HG02852 (cell line): ENCODE data around the gene NPIPA7.
"Not testable (repeated sequence)": the region's sequence is repeated elsewhere in the genome, so short reads cannot be mapped to it uniquely, and the experiment has no call there.

Experiments
- ATAC-seq: cut with Tn5 transposase; IDR thresholded peaks from one replicate; pipeline ENCODE4 v1.9.1; 2021; ENCODE audit warnings: mild to moderate bottlenecking, moderate library complexity; ENCODE audit not compliant: unreplicated experiment

Gene NPIPA7

DNA sequence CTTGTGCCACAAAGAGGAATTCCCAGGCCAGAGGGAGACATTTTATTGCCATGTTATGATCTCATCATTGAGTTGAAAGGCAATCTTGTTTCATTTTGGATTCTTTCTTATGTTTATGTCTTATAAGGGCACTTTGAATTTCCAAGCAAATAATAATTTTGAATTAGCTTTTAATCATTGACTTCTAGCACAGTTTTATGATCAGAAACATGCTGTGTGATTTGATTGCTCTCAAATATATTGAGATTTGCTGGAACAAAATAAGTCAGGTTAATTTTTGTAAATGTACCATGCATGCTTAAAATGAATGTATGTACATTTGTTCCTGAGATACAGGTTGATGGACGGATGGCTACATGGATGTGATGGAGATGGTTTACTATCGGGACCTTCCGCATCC lies at the start of gene NPIPA7:
Gene NPIPA7, plus strand, starts transcription at position 301 of the 400 bp plus-strand sequence. CDS start 105 bp downstream, outside the sequence.
- ATAC-seq, result not testable (repeated sequence)

DNA sequence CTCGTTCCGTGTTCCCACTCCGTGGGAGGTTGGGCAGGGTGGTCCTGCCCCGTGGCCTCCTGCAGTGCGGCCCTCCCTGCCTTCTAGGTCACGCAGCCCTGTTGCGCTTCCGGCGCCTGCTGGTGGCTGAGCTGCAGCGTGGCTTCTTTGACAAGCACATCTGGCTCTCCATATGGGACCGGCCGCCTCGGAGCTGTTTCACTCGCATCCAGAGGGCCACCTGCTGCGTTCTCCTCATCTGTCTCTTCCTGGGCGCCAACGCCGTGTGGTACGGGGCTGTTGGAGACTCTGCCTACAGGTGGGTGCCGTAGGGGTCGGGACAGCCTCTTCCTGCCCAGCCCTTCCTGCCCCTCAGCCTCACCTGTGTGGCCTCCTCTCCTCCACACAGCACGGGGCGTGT lies 47.5 kb upstream of the NPIPA7 start:
- ATAC-seq, result not testable (repeated sequence)

DNA sequence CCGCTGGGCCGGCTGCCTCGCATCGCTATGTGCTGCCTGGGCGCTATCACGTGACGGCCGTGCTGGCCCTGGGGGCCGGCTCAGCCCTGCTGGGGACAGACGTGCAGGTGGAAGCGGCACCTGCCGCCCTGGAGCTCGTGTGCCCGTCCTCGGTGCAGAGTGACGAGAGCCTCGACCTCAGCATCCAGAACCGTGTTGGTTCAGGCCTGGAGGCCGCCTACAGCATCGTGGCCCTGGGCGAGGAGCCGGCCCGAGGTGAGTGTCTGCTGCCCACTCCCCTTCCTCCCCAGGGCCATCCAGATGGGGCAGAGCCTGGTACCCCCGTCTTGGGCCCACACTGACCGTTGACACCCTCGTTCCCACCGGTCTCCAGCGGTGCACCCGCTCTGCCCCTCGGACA lies 21.4 kb upstream of the NPIPA7 start:
- ATAC-seq, result not testable (repeated sequence)

DNA sequence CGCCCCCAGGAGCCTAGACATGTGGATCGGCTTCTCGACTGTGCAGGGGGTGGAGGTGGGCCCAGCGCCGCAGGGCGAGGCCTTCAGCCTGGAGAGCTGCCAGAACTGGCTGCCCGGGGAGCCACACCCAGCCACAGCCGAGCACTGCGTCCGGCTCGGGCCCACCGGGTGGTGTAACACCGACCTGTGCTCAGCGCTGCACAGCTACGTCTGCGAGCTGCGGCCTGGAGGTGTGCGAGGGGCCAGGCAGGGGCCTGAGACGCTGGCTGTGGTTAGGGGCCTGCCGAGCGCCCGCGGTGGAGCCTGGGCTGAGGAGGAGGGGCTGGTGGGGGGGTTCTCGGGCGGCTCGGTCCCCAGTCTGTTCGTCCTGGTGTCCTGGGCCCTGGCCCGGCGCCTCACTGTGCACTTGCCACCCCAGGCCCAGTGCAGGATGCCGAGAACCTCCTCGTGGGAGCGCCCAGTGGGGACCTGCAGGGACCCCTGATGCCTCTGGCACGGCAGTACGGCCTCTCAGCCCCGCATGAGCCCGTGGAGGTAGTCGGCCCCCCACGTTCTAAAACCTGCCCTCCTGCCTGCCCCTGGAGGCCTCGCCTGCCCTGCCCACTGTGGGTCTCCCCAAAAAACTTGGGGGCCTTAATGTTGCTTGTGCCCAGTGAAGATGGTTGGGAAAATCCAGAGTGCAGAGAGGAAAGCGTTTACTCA lies 20.2 kb upstream of the NPIPA7 start:
- ATAC-seq, result not testable (repeated sequence)

DNA sequence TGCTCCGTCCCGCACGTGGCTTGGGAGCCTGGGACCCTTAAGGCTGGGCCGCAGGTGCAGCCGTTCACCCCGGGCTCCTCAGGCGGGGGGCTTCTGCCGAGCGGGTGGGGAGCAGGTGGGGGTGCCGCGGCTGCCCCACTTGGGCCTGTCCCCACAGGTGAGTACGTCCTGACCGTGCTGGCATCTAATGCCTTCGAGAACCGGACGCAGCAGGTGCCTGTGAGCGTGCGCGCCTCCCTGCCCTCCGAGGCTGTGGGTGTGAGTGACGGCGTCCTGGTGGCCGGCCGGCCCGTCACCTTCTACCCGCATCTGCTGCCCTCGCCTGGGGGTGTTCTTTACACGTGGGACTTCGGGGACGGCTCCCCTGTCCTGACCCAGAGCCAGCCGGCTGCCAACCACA lies 15.3 kb upstream of the NPIPA7 start:
- not testable (repeated sequence) for ATAC-seq

DNA sequence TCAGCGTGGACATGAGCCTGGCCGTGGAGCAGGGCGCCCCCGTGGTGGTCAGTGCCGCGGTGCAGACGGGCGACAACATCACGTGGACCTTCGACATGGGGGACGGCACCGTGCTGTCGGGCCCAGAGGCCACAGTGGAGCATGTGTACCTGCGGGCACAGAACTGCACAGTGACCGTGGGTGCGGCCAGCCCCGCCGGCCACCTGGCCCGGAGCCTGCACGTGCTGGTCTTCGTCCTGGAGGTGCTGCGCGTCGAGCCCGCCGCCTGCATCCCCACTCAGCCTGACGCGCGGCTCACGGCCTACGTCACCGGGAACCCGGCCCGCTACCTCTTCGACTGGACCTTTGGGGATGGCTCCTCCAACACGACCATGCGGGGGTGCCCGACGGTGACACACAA lies 14.8 kb upstream of the NPIPA7 start:
- ATAC-seq, result not testable (repeated sequence)

DNA sequence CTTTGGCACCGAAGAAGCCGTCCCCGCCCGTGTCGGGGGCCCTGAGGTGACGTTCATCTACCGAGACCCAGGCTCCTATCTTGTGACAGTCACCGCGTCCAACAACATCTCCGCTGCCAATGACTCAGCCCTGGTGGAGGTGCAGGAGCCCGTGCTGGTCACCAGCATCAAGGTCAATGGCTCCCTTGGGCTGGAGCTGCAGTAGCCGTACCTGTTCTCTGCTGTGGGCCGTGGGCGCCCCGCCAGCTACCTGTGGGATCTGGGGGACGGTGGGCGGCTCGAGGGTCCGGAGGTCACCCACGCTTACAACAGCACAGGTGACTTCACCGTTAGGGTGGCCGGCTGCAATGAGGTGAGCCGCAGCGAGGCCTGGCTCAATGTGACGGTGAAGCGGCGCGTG lies 14.2 kb upstream of the NPIPA7 start:
- ATAC-seq, result not testable (repeated sequence)

DNA sequence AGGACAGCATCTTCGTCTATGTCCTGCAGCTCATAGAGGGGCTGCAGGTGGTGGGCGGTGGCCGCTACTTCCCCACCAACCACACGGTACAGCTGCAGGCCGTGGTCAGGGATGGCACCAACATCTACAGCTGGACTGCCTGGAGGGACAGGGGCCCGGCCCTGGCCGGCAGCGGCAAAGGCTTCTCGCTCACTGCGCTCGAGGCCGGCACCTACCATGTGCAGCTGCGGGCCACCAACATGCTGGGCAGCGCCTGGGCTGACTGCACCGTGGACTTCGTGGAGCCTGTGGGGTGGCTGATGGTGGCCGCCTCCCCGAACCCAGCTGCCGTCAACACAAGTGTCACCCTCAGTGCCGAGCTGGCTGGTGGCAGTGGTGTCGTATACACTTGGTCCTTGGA lies 13.6 kb upstream of the NPIPA7 start:
- ATAC-seq, result not testable (repeated sequence)

DNA sequence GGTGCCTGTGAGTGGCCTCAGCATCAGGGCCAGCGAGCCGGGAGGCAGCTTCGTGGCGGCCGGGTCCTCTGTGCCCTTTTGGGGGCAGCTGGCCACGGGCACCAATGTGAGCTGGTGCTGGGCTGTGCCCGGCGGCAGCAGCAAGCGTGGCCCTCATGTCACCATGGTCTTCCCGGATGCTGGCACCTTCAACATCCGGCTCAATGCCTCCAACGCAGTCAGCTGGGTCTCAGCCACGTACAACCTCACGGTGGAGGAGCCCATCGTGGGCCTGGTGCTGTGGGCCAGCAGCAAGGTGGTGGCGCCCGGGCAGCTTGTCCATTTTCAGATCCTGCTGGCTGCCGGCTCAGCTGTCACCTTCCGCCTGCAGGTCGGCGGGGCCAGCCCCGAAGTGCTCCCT lies 13.1 kb upstream of the NPIPA7 start:
- ATAC-seq, result not testable (repeated sequence)

DNA sequence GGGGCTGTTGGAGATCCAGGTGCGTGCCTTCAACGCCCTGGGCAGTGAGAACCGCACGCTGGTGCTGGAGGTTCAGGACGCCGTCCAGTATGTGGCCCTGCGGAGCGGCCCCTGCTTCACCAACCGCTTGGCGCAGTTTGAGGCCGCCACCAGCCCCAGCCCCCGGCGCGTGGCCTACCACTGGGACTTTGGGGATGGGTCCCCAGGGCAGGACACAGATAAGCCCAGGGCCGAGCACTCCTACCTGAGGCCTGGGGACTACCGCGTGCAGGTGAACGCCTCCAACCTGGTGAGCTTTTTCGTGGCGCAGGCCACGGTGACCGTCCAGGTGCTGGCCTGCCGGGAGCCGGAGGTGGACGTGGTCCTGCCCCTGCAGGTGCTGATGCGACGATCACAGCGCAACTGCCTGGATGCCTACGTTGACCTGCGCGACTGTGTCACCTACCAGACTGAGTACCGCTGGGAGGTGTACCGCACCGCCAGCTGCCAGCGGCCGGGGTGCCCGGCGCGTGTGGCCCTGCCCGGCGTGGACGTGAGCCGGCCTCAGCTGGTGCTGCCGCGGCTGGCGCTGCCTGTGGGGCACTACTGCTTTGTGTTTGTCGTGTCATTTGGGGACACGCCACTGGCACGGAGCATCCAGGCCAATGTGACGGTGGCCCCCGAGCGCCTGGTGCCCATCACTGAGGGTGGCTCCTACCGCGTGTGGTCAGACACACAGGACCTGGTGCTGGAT lies 12.2 kb upstream of the NPIPA7 start:
- not testable (repeated sequence) for ATAC-seq

DNA sequence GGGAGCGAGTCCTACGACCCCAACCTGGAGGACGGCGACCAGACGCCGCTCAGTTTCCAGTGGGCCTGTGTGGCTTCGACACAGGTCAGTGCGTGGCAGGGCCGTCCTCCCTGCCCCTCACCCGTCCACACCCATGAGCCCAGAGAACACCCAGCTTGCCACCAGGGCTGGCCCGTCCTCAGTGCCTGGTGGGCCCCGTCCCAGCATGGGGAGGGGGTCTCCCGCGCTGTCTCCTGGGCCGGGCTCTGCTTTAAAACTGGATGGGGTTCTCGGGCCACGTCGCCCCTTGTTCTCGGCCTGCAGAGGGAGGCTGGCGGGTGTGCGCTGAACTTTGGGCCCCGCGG lies 11.7 kb upstream of the NPIPA7 start:
- ATAC-seq, result not testable (repeated sequence)

DNA sequence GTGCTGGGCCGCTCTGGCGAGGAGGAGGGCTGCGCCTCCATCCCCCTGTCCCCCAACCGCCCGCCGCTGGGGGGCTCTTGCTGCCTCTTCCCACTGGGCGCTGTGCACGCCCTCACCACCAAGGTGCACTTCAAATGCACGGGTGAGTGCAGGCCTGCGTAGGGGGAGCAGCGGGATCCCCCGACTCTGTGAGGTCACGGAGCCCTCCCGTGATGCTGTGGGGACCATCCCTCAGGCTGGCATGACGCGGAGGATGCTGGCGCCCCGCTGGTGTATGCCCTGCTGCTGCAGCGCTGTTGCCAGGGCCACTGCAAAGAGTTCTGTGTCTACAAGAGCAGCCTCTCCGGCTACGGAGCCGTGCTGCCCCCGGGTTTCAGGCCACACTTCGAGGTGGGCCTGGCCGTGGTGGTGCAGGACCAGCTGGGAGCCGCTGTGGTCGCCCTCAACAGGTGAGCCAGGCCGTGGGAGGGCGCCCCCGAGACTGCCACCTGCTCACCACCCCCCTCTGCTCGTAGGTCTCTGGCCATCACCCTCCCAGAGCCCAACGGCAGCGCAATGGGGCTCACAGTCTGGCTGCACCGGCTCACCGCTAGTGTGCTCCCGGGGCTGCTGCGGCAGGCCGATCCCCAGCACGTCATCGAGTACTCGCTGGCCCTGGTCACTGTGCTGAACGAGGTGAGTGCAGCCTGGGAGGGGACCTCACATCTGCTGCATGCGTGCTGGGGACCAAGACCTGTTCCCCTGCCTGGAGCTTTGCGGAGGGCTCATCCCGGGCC lies 9.7 kb upstream of the NPIPA7 start:
- ATAC-seq, result not testable (repeated sequence)

DNA sequence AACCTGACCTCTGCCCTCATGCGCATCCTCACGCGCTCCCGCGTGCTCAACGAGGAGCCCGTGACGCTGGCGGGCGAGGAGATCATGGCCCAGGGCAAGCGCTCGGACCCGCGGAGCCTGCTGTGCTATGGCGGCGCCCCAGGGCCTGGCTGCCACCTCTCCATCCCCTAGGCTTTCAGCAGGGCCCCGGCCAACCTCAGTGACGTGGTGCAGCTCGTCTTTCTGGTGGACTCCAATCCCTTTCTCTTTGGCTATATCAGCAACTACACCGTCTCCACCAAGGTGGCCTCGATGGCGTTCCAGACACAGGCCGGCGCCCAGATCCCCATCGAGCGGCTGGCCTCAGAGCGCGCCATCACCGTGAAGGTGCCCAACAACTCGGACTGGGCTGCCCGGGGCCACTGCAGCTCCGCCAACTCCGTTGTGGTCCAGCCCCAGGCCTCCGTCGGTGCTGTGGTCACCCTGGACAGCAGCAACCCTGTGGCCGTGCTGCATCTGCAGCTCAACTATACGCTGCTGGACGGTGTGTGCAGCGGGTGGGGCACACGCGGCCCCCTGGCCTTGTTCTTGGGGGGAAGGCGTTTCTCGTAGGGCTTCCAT lies 7.7 kb upstream of the NPIPA7 start:
- ATAC-seq, result not testable (repeated sequence)

DNA sequence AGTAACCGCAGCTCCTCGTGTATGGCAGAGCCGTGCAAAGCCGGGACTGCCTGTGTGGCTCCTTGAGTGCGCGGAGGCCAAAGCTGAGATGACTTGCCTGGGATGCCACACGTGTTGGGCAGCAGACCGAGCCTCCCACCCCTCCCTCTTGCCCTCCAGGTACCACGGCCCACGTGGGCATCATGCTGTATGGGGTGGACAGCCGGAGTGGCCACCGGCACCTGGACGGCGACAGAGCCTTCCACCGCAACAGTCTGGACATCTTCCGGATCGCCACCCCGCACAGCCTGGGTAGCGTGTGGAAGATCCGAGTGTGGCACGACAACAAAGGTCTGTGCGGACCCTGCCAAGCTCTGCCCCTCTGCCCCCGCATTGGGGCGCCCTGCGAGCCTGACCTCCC lies 4.7 kb upstream of the NPIPA7 start:
- ATAC-seq, result not testable (repeated sequence)

DNA sequence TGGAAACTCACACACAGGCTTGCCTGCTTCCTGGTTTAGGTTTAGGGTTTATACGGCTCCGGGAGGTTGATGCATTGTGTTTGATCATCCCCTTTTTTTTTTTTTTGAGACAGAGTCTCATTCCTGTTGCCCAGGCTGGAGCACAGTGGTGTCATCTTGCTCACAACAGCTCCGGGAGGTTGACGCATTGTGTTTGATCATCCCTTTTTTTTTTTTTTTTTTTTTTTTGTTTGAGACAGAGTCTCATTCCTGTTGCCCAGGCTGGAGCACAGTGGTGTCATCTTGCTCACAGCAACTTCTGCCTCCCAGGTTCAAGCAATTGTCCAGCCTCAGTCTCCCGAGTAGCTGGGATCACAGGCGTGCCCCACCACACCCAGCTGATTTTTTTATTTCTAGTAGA lies 20.7 kb downstream of the NPIPA7 start:
- not testable (repeated sequence) for ATAC-seq

DNA sequence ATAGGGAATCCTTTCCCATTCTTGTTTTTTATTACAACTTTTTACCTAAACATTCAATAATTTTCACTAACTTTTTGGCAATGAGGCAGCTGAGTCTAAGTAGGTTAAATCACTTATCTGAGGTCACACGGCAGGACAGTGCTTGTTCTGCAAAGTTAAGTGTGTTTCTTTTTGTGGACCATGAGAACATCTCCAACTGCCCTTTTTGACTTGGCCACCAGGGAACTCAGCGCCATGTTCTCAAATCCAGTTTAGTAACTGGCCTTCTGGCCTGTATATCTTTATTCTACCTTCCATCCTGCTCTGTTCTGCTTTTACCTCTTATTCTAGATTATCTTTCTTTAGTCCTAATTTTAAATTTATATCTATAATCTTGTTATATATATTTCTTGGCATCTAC lies 23.4 kb downstream of the NPIPA7 start:
- not testable (repeated sequence) for ATAC-seq

DNA sequence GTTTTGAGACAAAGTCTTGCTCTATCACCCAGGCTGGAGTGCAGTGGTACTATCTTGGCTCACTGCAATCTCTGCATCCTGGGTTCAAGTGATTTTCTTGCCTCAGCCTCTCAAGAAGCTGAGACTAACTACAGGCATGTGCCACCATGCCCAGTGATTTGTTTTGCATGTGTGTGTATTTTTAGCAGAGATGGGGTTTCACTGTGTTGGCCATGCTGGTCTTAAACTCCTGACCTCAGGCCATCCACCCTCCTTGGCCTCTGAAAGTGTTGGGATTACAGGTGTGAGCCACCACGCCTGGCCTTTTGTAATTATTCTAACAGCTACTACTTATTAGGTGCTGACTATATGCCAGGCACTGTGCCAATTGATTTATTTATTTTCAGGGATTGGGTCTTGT lies 25.3 kb downstream of the NPIPA7 start:
- not testable (repeated sequence) for ATAC-seq

DNA sequence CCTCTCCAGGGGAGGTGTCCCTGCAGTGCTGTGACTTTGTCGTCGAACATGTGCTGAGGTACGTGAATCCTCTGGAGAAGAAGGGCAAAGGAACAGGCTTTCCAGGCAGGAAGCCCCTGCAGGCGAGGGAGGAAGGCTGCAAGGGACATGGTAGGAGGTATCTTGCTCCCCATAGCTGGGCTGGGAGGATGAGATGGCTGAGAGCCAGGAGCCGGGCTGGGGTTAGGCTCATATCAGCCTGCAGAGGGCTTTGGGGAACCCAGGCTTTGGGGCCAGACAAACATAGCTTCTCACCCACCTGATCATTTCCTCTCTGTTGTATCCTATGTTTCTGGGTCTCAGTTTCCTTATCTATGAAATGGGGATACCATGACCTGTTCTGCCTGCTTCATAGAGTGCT lies 26.5 kb downstream of the NPIPA7 start:
- ATAC-seq, result not testable (repeated sequence)

DNA sequence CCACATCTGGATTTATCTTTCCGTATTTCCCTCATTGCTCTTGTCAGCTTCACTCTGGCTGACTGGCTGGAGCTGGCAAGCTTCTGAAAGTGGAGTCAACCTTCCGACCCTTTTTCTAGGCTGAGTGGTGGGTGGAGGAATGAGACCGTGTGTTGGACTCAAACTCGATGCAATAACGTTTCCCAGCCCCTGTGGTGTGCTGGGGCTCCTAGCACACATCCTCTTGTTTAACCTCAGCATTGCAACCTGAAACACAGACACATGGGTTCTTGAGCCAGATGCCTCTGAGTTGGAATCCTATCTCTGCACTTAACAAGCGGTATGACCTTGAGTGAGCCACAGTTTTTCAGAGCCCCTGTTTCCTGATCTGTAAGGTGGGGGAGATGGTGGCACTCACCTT lies 29.5 kb downstream of the NPIPA7 start:
- ATAC-seq, result not testable (repeated sequence)

DNA sequence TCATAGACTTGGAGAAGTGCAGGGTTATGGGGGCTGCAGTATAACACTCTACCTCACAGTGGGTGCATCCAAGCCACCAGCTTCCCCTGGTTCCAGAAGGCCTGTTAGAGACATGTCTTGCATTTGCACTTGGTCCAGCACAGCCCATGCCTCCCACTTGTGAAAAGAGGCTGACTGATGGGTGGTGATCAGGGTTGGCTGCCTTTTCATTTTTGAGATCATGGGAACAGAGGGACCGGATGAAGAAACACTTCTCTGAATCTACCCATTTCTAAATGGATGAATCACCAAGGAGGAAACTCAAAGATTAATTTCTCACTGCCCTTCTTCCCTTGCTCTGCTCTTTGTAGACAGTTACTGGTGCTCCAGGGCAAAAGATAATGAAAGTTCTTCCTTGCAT lies 34.8 kb downstream of the NPIPA7 start:
- ATAC-seq, result not testable (repeated sequence)

DNA sequence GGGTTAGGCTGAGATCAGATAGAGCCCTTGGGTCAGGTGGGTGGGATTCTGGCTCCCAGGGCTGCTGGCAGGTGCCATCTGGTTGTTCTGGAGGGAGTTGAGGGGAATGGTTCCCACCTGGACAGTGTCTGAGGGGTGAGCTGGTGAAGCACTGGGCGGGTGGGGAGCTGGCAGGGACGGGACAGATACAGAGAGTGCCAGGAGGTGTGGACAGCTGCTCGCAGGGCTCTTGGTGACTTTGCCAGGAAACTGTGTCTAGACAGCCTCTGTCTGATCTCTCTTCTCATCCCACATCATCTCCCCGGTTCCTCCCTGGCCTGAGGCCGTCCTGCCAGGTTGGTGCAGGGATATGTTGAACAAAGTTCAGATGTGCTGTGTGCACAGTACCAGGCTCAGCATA lies 38.1 kb downstream of the NPIPA7 start:
- ATAC-seq, result not testable (repeated sequence)
